A549 (cell line): ENCODE results near the gene TMEM54. TPM values are rescaled to one million over a fixed set of nuclear protein-coding genes. Genes with fewer than 3 reads are reported as not detected.

Experiments
- ATAC-seq, 2 experiments: fragments of 200-7000 bp in 1 of 2; fragments of >200 bp in 1 of 2; cut with Nextera tagmentation in 1 of 2; cut with Tn5 transposase in 1 of 2; 3 replicates each; pipeline versions ENCODE4 v1.8.0 to v1.9.1; 2018 to 2020; ENCODE audit warnings: mild to moderate bottlenecking in 1 of 2, moderate library complexity in 1 of 2
- CTCF ChIA-PET: fragments of 300-600 bp; sonication (Branson Sonifier 250); formaldehyde crosslinking; extraction: SDS; loops from one replicate; lab custom pipeline; 2021; ENCODE audit warnings: antibody characterized with exemption, inconsistent platforms; lab: Yijun Ruan, JAX
- POLR2A ChIA-PET: fragments of 350-600 bp; formaldehyde crosslinking; extraction: SDS; loops from one replicate; lab custom pipeline; 2021; ENCODE audit warnings: antibody characterized with exemption, inconsistent platforms; lab: Yijun Ruan, JAX
- DNase-seq, 2 experiments: peaks; one replicate each; pipeline versions ENCODE4 v3.0.0 to v3.0.0-alpha.2; 2011 to 2016; ENCODE audit warnings: low read depth in 1 of 2, low spot score in 1 of 2
- FAIRE-seq: peaks from 2 replicates; lab custom pipeline; 2011; peaks lifted over from hg19 to GRCh38; lab: Jason Lieb, UNC
- H3K27ac ChIP-seq, 2 experiments: fragments of >200 bp; sonication (Bioruptor Twin); formaldehyde crosslinking; 3 replicates each; pipeline ENCODE4 v1.5.1; 2016 to 2017
- H3K4me1 ChIP-seq: fragments of >200 bp; sonication (Bioruptor Twin); formaldehyde crosslinking; 3 replicates; pipeline ENCODE4 v1.6.1; 2016
- H3K4me2 ChIP-seq: fragments of >200 bp; sonication (Bioruptor Twin); formaldehyde crosslinking; 3 replicates; pipeline ENCODE4 v1.6.1; 2016
- H3K4me3 ChIP-seq: fragments of >200 bp; sonication (Bioruptor Twin); formaldehyde crosslinking; 3 replicates; pipeline ENCODE4 v1.5.1; 2016
- H3K9me3 ChIP-seq: fragments of >200 bp; sonication (Bioruptor Twin); formaldehyde crosslinking; 3 replicates; pipeline ENCODE4 v1.6.1; 2016
- BHLHE40 ChIP-seq: IDR thresholded peaks from 2 replicates; pipeline ENCODE4 v1.6.1; 2012; ENCODE audit warnings: low read depth, low read length, inconsistent platforms
- CBX8 ChIP-seq: fragments of 200-600 bp; sonication (generic); IDR thresholded peaks from 2 replicates; pipeline ENCODE4 v1.6.1; 2016
- CEBPB ChIP-seq, 2 experiments: fragments of >200 bp in 1 of 2; sonication (Bioruptor Twin) in 1 of 2; formaldehyde crosslinking in 1 of 2; IDR thresholded peaks; 2 replicates each; pipeline ENCODE4 v1.6.1; 2012 to 2016
- CHD2 ChIP-seq: fragments of 150-350 bp; IDR thresholded peaks from 2 replicates; pipeline ENCODE4 v1.6.1; 2014; ENCODE audit warnings: low read length; ENCODE audit not compliant: partially characterized antibody
- EHMT2 ChIP-seq: fragments of 200-600 bp; sonication (generic); IDR thresholded peaks from 2 replicates; pipeline ENCODE4 v1.6.1; 2016; ENCODE audit warnings: antibody characterized with exemption, low read depth, mild to moderate bottlenecking, moderate library complexity
- FOSL2 ChIP-seq, 2 experiments: fragments of 450-650 bp in 1 of 2; fragments of >200 bp in 1 of 2; sonication (Bioruptor Twin) in 1 of 2; formaldehyde crosslinking; IDR thresholded peaks; 2 replicates each; pipeline versions ENCODE4 v1.5.0 to v1.6.1; 2016 to 2020; ENCODE audit warnings: mild to moderate bottlenecking in 1 of 2, moderate library complexity in 1 of 2
- GATA3 ChIP-seq: IDR thresholded peaks from 2 replicates; pipeline ENCODE4 v1.6.1; 2012; ENCODE audit warnings: borderline replicate concordance
- HOXA7 ChIP-seq: fragments of 250-450 bp; sonication (Bioruptor Pico); IDR thresholded peaks from 2 replicates; pipeline ENCODE4 v1.5.0; 2020; ENCODE audit warnings: mild to moderate bottlenecking, moderate library complexity
- HOXB5 ChIP-seq: fragments of 250-450 bp; sonication (Bioruptor Pico); IDR thresholded peaks from 2 replicates; pipeline ENCODE4 v1.5.0; 2020; ENCODE audit warnings: mild to moderate bottlenecking, moderate library complexity
- MAZ ChIP-seq: fragments of 150-350 bp; IDR thresholded peaks from 2 replicates; pipeline ENCODE4 v1.6.1; 2014; ENCODE audit warnings: antibody characterized with exemption, low read depth, low read length, borderline replicate concordance
- MYC ChIP-seq: IDR thresholded peaks from 2 replicates; pipeline ENCODE4 v1.6.1; 2012; ENCODE audit warnings: mild to moderate bottlenecking, inconsistent platforms, low read length, improper control_type of control experiment, borderline replicate concordance
- PHF8 ChIP-seq: fragments of 200-600 bp; sonication (generic); IDR thresholded peaks from 2 replicates; pipeline ENCODE4 v1.6.1; 2016; ENCODE audit warnings: low read depth, mild to moderate bottlenecking, antibody characterized with exemption, moderate library complexity, borderline replicate concordance
- POLR2A ChIP-seq: IDR thresholded peaks from 2 replicates; pipeline ENCODE4 v1.6.1; 2012; ENCODE audit warnings: mild to moderate bottlenecking, low read length
- POLR2AphosphoS2 ChIP-seq: conservative IDR thresholded peaks from 2 replicates; pipeline ENCODE4 v1.6.1; 2012; ENCODE audit warnings: low read length, improper control_type of control experiment, inconsistent platforms
- RAD21 ChIP-seq, 2 experiments: fragments of >200 bp in 1 of 2; sonication (Bioruptor Twin) in 1 of 2; formaldehyde crosslinking in 1 of 2; IDR thresholded peaks in 1 of 2; conservative IDR thresholded peaks in 1 of 2; 2 replicates in 1 of 2; 3 replicates in 1 of 2; pipeline ENCODE4 v1.6.1; 2012 to 2018; ENCODE audit warnings: inconsistent platforms in 1 of 2
- RCOR1 ChIP-seq: fragments of 150-350 bp; IDR thresholded peaks from 2 replicates; pipeline ENCODE4 v1.6.1; 2014; ENCODE audit warnings: antibody characterized with exemption, low read length, low read depth
- RFX5 ChIP-seq: fragments of 450-650 bp; IDR thresholded peaks from 2 replicates; pipeline ENCODE4 v1.7.1; 2014; ENCODE audit warnings: antibody characterized with exemption, mild to moderate bottlenecking, moderate library complexity
- SREBF2 ChIP-seq: fragments of 450-650 bp; IDR thresholded peaks from 2 replicates; pipeline ENCODE4 v1.6.1; 2014; ENCODE audit warnings: mild to moderate bottlenecking, moderate library complexity
- TFCP2L1 ChIP-seq: fragments of 250-450 bp; sonication (Bioruptor Pico); IDR thresholded peaks from 2 replicates; pipeline ENCODE4 v1.5.0; 2021; ENCODE audit warnings: mild to moderate bottlenecking
- ZC3H11A ChIP-seq: fragments of 450-650 bp; IDR thresholded peaks from 2 replicates; pipeline ENCODE4 v1.6.1; 2014; ENCODE audit warnings: antibody characterized with exemption, mild to moderate bottlenecking
- WGBS: methylation state at CpG from one replicate; pipeline ENCODE4 v1.1.6; 2017; ENCODE audit errors: missing lambda C conversion rate; 5-methylcytosine and 5-hydroxymethylcytosine counted together
- polyA plus RNA-seq, 4 experiments: library from polyadenylated mRNA; depleted of rRNA in 3 of 4; stranded (reverse); fragments of >200 nt; fragmentation: RNase III in 1 of 4; extraction: RNeasy Plus Mini Kit Qiagen cat#74134 plus additional on column Dnase treatment in 1 of 4; gene quantifications; 2 replicates in 3 of 4; 3 replicates in 1 of 4; pipeline ENCODE4 v1.2.3, GENCODE V29; 2011 to 2017
- TF ChIP-seq, protein P1 (sequence below): fragments of >200 bp; sonication (Bioruptor Twin); formaldehyde crosslinking; IDR thresholded peaks from 3 replicates; pipeline ENCODE4 v1.5.1; 2016
- TF ChIP-seq, protein P2 (sequence below): fragments of >200 bp; sonication (Bioruptor Twin); formaldehyde crosslinking; IDR thresholded peaks from 2 replicates; pipeline ENCODE4 v1.6.1; 2016

Gene TMEM54
- polyA plus RNA-seq, 2 of the 4 experiments (the other 2 are of a cell fraction), result 22.1 to 29.7 TPM

DNA sequence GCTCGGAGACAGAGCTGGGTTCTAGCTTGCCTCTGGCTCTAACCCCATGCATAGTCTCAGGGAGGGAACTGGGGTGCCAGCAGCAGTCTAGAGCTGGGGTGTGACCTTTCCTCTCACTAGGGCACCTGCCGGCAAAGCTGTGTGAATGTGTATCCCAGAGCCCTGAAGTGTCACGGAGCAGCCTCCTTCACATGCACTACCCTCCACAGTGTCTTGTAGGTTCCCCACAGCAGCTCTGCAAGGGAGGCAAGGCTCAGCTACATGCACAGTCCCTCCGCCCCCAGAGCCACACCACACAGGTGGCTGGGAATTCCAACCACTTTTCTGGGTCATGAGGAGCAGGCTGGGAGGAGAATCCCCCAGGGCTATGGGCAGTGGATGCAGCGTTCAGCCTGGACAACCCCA, 22.6 kb downstream of the TMEM54 start:
- Histone ChIP-seq H3K9me3 (no peaks in the 10 kb centered on the region), H3K27ac (no peak overlapping the region), H3K4me2 (no peak overlapping the region), H3K4me1 (no peaks in the 10 kb centered on the region), H3K4me3 (no peak overlapping the region)
- ATAC-seq (peak in 1 of 2 experiments; percentile 9; a peak in 3 of 6 replicates), FAIRE-seq (no peak), DNase-seq (no peak)
- POLR2A ChIA-PET, result no interaction called here
- TF ChIP-seq CEBPB (IDR thresholded peaks at IDR 0.05) (no peak), FOSL2 (IDR thresholded peaks at IDR 0.05) (no peak), FOSL2 (CRISPR knock-in tag; IDR thresholded peaks at IDR 0.05) (no peak), ZC3H11A (no peak), RFX5 (no peak), RCOR1 (no peak), RAD21 (conservative IDR thresholded peaks at IDR 0.05 in 1 of 2, IDR thresholded peaks at IDR 0.05 in 1 of 2) (no peak), POLR2AphosphoS2 (no peak), BHLHE40 (no peak), TFCP2L1 (CRISPR knock-in tag) (no peak), EHMT2 (no peak), POLR2A (no peak), MYC (no peak), MAZ (no peak), HOXB5 (CRISPR knock-in tag) (no peak), CHD2 (no peak)
- TF ChIP-seq, protein P1, sequence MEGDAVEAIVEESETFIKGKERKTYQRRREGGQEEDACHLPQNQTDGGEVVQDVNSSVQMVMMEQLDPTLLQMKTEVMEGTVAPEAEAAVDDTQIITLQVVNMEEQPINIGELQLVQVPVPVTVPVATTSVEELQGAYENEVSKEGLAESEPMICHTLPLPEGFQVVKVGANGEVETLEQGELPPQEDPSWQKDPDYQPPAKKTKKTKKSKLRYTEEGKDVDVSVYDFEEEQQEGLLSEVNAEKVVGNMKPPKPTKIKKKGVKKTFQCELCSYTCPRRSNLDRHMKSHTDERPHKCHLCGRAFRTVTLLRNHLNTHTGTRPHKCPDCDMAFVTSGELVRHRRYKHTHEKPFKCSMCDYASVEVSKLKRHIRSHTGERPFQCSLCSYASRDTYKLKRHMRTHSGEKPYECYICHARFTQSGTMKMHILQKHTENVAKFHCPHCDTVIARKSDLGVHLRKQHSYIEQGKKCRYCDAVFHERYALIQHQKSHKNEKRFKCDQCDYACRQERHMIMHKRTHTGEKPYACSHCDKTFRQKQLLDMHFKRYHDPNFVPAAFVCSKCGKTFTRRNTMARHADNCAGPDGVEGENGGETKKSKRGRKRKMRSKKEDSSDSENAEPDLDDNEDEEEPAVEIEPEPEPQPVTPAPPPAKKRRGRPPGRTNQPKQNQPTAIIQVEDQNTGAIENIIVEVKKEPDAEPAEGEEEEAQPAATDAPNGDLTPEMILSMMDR, result no peak
- TF ChIP-seq, protein P2, sequence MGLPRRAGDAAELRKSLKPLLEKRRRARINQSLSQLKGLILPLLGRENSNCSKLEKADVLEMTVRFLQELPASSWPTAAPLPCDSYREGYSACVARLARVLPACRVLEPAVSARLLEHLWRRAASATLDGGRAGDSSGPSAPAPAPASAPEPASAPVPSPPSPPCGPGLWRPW, result no peak
- CTCF ChIA-PET, result interaction anchor here (1.0 to 1.7 kb wide), 4 partner anchors 14 to 207 kb away, joined by 3 to 7 read pairs (median 4); no protein-coding TSS in a partner anchor
- 5% methylated on average over 2 of the region's 5 CpGs for WGBS

DNA sequence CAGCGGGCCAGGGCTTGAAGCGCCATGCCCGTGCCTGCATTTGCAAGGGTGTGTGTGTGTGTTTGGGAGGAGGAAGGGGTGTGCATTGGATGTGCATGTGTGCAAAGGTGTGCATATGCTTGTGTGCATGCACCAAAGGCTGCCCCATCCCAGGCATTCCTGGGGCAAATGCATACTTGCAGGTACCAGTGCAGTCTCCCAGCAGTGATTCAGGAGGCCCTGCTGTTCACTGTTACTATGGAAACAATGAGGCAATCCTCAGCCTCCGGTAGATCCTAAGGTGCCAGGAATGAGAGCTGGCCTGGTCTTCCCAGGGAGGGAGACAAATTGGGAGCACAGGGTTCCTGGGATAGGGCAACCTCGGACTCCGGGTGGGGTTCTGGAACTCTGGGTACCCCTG, 23.0 kb downstream of the TMEM54 start:
- TF ChIP-seq, protein P2, result no peak
- TF ChIP-seq GATA3 (no peak), HOXA7 (no peak), SREBF2 (no peak), PHF8 (no peak), CBX8 (no peak), HOXB5 (CRISPR knock-in tag) (no peak)
- Histone ChIP-seq H3K4me2 (no peak overlapping the region), H3K27ac (no peak overlapping the region), H3K9me3 (no peaks in the 10 kb centered on the region), H3K4me1 (no peaks in the 10 kb centered on the region), H3K4me3 (no peak overlapping the region)
- ChIA-PET POLR2A (no interaction called here), CTCF (interaction anchor here (1.0 to 1.7 kb wide), 4 partner anchors 14 to 208 kb away, joined by 3 to 7 read pairs (median 4); no protein-coding TSS in a partner anchor)
- WGBS, result 65% methylated on average over 4 of the region's 6 CpGs
- peak in 1 of 2 experiments; percentile 50 for DNase-seq
- FAIRE-seq, result no peak
- peak; percentile 47 to 62 for ATAC-seq
